ENCODE data around the gene AGAP6.
A peak's percentile ranks its signal among the peaks of the same experiment; 100 is the strongest.
"Not testable (repeated sequence)": the region's sequence is repeated elsewhere in the genome, so short reads cannot be mapped to it uniquely, and the experiment has no call there.

The AGAP6 gene

GRCh38 chr10:49988376-49988775 lies at the start of gene AGAP6:
Gene AGAP6 (plus strand): TSS chr10:49988406. CDS start chr10:49988716, 310 bp downstream.
- H3K79me2 ChIP-seq (ENCODE audit: insufficient read depth, low read length); ATAC-seq (ENCODE audit: insufficient read depth, low read depth); DNase-seq; H4K20me1 ChIP-seq (ENCODE audit: insufficient read depth, low read length); H3K36me3 ChIP-seq (ENCODE audit: insufficient read depth, low read length); H3K4me2 ChIP-seq (ENCODE audit: insufficient read depth, low read length); H2AFZ ChIP-seq (ENCODE audit: low read depth, low read length); H3K27ac ChIP-seq (ENCODE audit: low read length); H3K9me3 ChIP-seq (ENCODE audit: insufficient read depth, low read length, severe bottlenecking); H3K27me3 ChIP-seq (ENCODE audit: insufficient read depth, low read length, poor library complexity); H3K4me3 ChIP-seq (ENCODE audit: low read depth in 1 of 2, low read length in 2 of 2); H3K4me1 ChIP-seq (ENCODE audit: insufficient read depth, low read length); H3K9ac ChIP-seq (ENCODE audit: low read depth, low read length): not testable (repeated sequence)

GRCh38 chr10:49941447-49942338 lies 46.5 kb upstream of the AGAP6 start, which contains the start of the genes PARG and TIMM23B:
Gene PARG (minus strand): TSS chr10:49942027. CDS start chr10:49941725, 302 bp downstream.
Gene TIMM23B (plus strand): TSS chr10:49942053. CDS start chr10:49942195, 142 bp downstream.
- Histone ChIP-seq H3K4me3 (ENCODE audit: low read depth in 1 of 2, low read length in 2 of 2) (peak within 1 kb of the TSS; percentile 55 to 69; a peak in 3 of 4 replicates), H3K79me2 (ENCODE audit: insufficient read depth, low read length) (peaks cover 66% of the 10 kb centered on the region), H3K27ac (ENCODE audit: low read length) (peak within 1 kb of the TSS; percentile 84), H2AFZ (ENCODE audit: low read depth, low read length) (peak within 1 kb of the TSS; percentile 82), H3K9ac (ENCODE audit: low read depth, low read length) (peak within 1 kb of the TSS; percentile 68), H4K20me1 (ENCODE audit: insufficient read depth, low read length) (peaks cover 15% of the 10 kb centered on the region; the same call in 1 of the 2 replicates), H3K4me2 (ENCODE audit: insufficient read depth, low read length) (peak within 1 kb of the TSS; percentile 64), H3K4me1 (ENCODE audit: insufficient read depth, low read length) (peaks cover 27% of the 10 kb centered on the region)
- not testable (repeated sequence) for H3K9me3 ChIP-seq (ENCODE audit: insufficient read depth, low read length, severe bottlenecking); H3K27me3 ChIP-seq (ENCODE audit: insufficient read depth, low read length, poor library complexity); H3K36me3 ChIP-seq (ENCODE audit: insufficient read depth, low read length)
- ATAC-seq (ENCODE audit: insufficient read depth, low read depth) (peak; percentile 85), DNase-seq (peak; percentile 85)

GRCh38 chr10:49942339-49942705 lies 45.9 kb upstream of the AGAP6 start:
- peak overlapping the region; percentile 75 for H3K27ac ChIP-seq (ENCODE audit: low read length)
- H3K4me3 ChIP-seq (ENCODE audit: low read depth in 1 of 2, low read length in 2 of 2) = peak overlapping the region; percentile 55 to 69; a peak in 3 of 4 replicates
- H3K4me2 ChIP-seq (ENCODE audit: insufficient read depth, low read length) = peak overlapping the region; percentile 64
- ATAC-seq (ENCODE audit: insufficient read depth, low read depth) = peak; percentile 8; the same call in 1 of the 3 replicates
- H3K4me1 ChIP-seq (ENCODE audit: insufficient read depth, low read length) = peaks cover 27% of the 10 kb centered on the region
- H3K36me3 ChIP-seq (ENCODE audit: insufficient read depth, low read length) = peaks cover 13% of the 10 kb centered on the region
- peaks cover 15% of the 10 kb centered on the region; the same call in 1 of the 2 replicates for H4K20me1 ChIP-seq (ENCODE audit: insufficient read depth, low read length)
- H3K9ac ChIP-seq (ENCODE audit: low read depth, low read length) = peak overlapping the region; percentile 68
- DNase-seq; H3K27me3 ChIP-seq (ENCODE audit: insufficient read depth, low read length, poor library complexity); H3K9me3 ChIP-seq (ENCODE audit: insufficient read depth, low read length, severe bottlenecking): not testable (repeated sequence)
- peaks cover 70% of the 10 kb centered on the region for H3K79me2 ChIP-seq (ENCODE audit: insufficient read depth, low read length)
- H2AFZ ChIP-seq (ENCODE audit: low read depth, low read length) = peak overlapping the region; percentile 63

GRCh38 chr10:49943607-49944006 lies 44.6 kb upstream of the AGAP6 start:
- H4K20me1 ChIP-seq (ENCODE audit: insufficient read depth, low read length); H3K9ac ChIP-seq (ENCODE audit: low read depth, low read length); H3K27me3 ChIP-seq (ENCODE audit: insufficient read depth, low read length, poor library complexity); H3K9me3 ChIP-seq (ENCODE audit: insufficient read depth, low read length, severe bottlenecking); DNase-seq; H2AFZ ChIP-seq (ENCODE audit: low read depth, low read length); ATAC-seq (ENCODE audit: insufficient read depth, low read depth): not testable (repeated sequence)
- Histone ChIP-seq H3K4me1 (ENCODE audit: insufficient read depth, low read length) (peaks cover 23% of the 10 kb centered on the region), H3K27ac (ENCODE audit: low read length) (peak overlapping the region; percentile 44; the same call in 1 of the 2 replicates), H3K4me2 (ENCODE audit: insufficient read depth, low read length) (peak overlapping the region; percentile 64), H3K36me3 (ENCODE audit: insufficient read depth, low read length) (peaks cover 13% of the 10 kb centered on the region), H3K4me3 (ENCODE audit: low read depth in 1 of 2, low read length in 2 of 2) (peak overlapping the region in 1 of 2 experiments; percentile 41; a peak in 1 of 4 replicates), H3K79me2 (ENCODE audit: insufficient read depth, low read length) (peaks cover 66% of the 10 kb centered on the region)

GRCh38 chr10:49948142-49948541 lies 40.1 kb upstream of the AGAP6 start:
- ATAC-seq (ENCODE audit: insufficient read depth, low read depth) = not testable (repeated sequence)

GRCh38 chr10:49948737-49949136 lies 39.5 kb upstream of the AGAP6 start:
- not testable (repeated sequence) for H4K20me1 ChIP-seq (ENCODE audit: insufficient read depth, low read length); H3K9me3 ChIP-seq (ENCODE audit: insufficient read depth, low read length, severe bottlenecking); H2AFZ ChIP-seq (ENCODE audit: low read depth, low read length); H3K27ac ChIP-seq (ENCODE audit: low read length); DNase-seq; H3K4me3 ChIP-seq (ENCODE audit: low read depth in 1 of 2, low read length in 2 of 2); H3K9ac ChIP-seq (ENCODE audit: low read depth, low read length); H3K4me1 ChIP-seq (ENCODE audit: insufficient read depth, low read length); ATAC-seq (ENCODE audit: insufficient read depth, low read depth); H3K27me3 ChIP-seq (ENCODE audit: insufficient read depth, low read length, poor library complexity); H3K4me2 ChIP-seq (ENCODE audit: insufficient read depth, low read length)
- H3K36me3 ChIP-seq (ENCODE audit: insufficient read depth, low read length) = peaks cover 14% of the 10 kb centered on the region
- peaks cover 37% of the 10 kb centered on the region for H3K79me2 ChIP-seq (ENCODE audit: insufficient read depth, low read length)

More at GRCh38 chr10:49948142-49948541, 40.1 kb upstream of the AGAP6 start:
- H3K4me2 ChIP-seq (ENCODE audit: insufficient read depth, low read length); H3K4me1 ChIP-seq (ENCODE audit: insufficient read depth, low read length); H2AFZ ChIP-seq (ENCODE audit: low read depth, low read length); DNase-seq; H3K9ac ChIP-seq (ENCODE audit: low read depth, low read length); H3K27ac ChIP-seq (ENCODE audit: low read length); H4K20me1 ChIP-seq (ENCODE audit: insufficient read depth, low read length); H3K4me3 ChIP-seq (ENCODE audit: low read depth in 1 of 2, low read length in 2 of 2); H3K9me3 ChIP-seq (ENCODE audit: insufficient read depth, low read length, severe bottlenecking); H3K27me3 ChIP-seq (ENCODE audit: insufficient read depth, low read length, poor library complexity): not testable (repeated sequence)
- peaks cover 42% of the 10 kb centered on the region for H3K79me2 ChIP-seq (ENCODE audit: insufficient read depth, low read length)
- peaks cover 16% of the 10 kb centered on the region for H3K36me3 ChIP-seq (ENCODE audit: insufficient read depth, low read length)

- H3K36me3 ChIP-seq (ENCODE audit: insufficient read depth, low read length) = peaks cover 13% of the 10 kb centered on the region; the same call in 1 of the 2 replicates
- peaks cover 21% of the 10 kb centered on the region; the same call in 1 of the 2 replicates for H3K79me2 ChIP-seq (ENCODE audit: insufficient read depth, low read length)
- H3K27ac ChIP-seq (ENCODE audit: low read length); H3K27me3 ChIP-seq (ENCODE audit: insufficient read depth, low read length, poor library complexity); H3K4me3 ChIP-seq (ENCODE audit: low read depth in 1 of 2, low read length in 2 of 2); DNase-seq; H3K4me2 ChIP-seq (ENCODE audit: insufficient read depth, low read length); H3K9ac ChIP-seq (ENCODE audit: low read depth, low read length); H3K9me3 ChIP-seq (ENCODE audit: insufficient read depth, low read length, severe bottlenecking); H3K4me1 ChIP-seq (ENCODE audit: insufficient read depth, low read length); H2AFZ ChIP-seq (ENCODE audit: low read depth, low read length); ATAC-seq (ENCODE audit: insufficient read depth, low read depth); H4K20me1 ChIP-seq (ENCODE audit: insufficient read depth, low read length): not testable (repeated sequence)
These were observed 36.2 kb upstream of the AGAP6 start for GRCh38 chr10:49952006-49952405.

- H3K27me3 ChIP-seq (ENCODE audit: insufficient read depth, low read length, poor library complexity); H3K27ac ChIP-seq (ENCODE audit: low read length); H3K4me3 ChIP-seq (ENCODE audit: low read depth in 1 of 2, low read length in 2 of 2); H3K4me1 ChIP-seq (ENCODE audit: insufficient read depth, low read length); H4K20me1 ChIP-seq (ENCODE audit: insufficient read depth, low read length); H3K9ac ChIP-seq (ENCODE audit: low read depth, low read length); H3K9me3 ChIP-seq (ENCODE audit: insufficient read depth, low read length, severe bottlenecking); DNase-seq; H2AFZ ChIP-seq (ENCODE audit: low read depth, low read length); H3K4me2 ChIP-seq (ENCODE audit: insufficient read depth, low read length): not testable (repeated sequence)
- ATAC-seq (ENCODE audit: insufficient read depth, low read depth) = peak; percentile 47; the same call in 1 of the 3 replicates
- peaks cover 19% of the 10 kb centered on the region for H3K36me3 ChIP-seq (ENCODE audit: insufficient read depth, low read length)
- H3K79me2 ChIP-seq (ENCODE audit: insufficient read depth, low read length) = peaks cover 24% of the 10 kb centered on the region; the same call in 1 of the 2 replicates
These were observed 35.1 kb upstream of the AGAP6 start for GRCh38 chr10:49953122-49953521.
